H9 (cell line): ENCODE results near the gene ANKH. TPM values are rescaled to one million over a fixed set of nuclear protein-coding genes. Genes with fewer than 3 reads are reported as not detected.

ENCODE experiments used
- DNase-seq: peaks from one replicate; pipeline ENCODE4 v3.0.0-alpha.2; 2017
- H2AFZ ChIP-seq: one replicate; pipeline ENCODE4 v1.6.1; 2013; ENCODE audit warnings: mild to moderate bottlenecking, low read length, control low read depth, moderate library complexity
- H2AK5ac ChIP-seq: 2 replicates; pipeline ENCODE4 v1.6.1; 2013; ENCODE audit warnings: low read length, control low read depth, mixed read lengths; ENCODE audit not compliant: insufficient read length
- H2BK120ac ChIP-seq: one replicate; pipeline ENCODE4 v1.6.1; 2013; ENCODE audit warnings: low read depth, mild to moderate bottlenecking, low read length, control low read depth, inconsistent platforms; ENCODE audit not compliant: poor library complexity, severe bottlenecking
- H2BK12ac ChIP-seq: 2 replicates; pipeline ENCODE4 v1.6.1; 2013; ENCODE audit warnings: low read length, control low read depth, mixed read lengths, low read depth; ENCODE audit not compliant: insufficient read length
- H2BK15ac ChIP-seq: 2 replicates; pipeline ENCODE4 v1.6.1; 2013; ENCODE audit warnings: low read depth, low read length, control low read depth
- H2BK20ac ChIP-seq: one replicate; pipeline ENCODE4 v1.6.1; 2013; ENCODE audit warnings: low read depth, mild to moderate bottlenecking, low read length, control low read depth, inconsistent platforms; ENCODE audit not compliant: poor library complexity, severe bottlenecking
- H2BK5ac ChIP-seq: 2 replicates; pipeline ENCODE4 v1.6.1; 2013; ENCODE audit warnings: low read length, control low read depth, mixed read lengths; ENCODE audit not compliant: insufficient read length
- H3K14ac ChIP-seq: 2 replicates; pipeline ENCODE4 v1.6.1; 2013; ENCODE audit warnings: low read length, control low read depth; ENCODE audit not compliant: insufficient read depth
- H3K18ac ChIP-seq: 2 replicates; pipeline ENCODE4 v1.6.1; 2013; ENCODE audit warnings: low read depth, mild to moderate bottlenecking, mixed read lengths, low read length, control low read depth; ENCODE audit not compliant: insufficient read length
- H3K23ac ChIP-seq: 2 replicates; pipeline ENCODE4 v1.6.1; 2013; ENCODE audit warnings: low read length, control low read depth, mixed read lengths, low read depth; ENCODE audit not compliant: insufficient read length
- H3K23me2 ChIP-seq: 2 replicates; pipeline ENCODE4 v1.6.1; 2013; ENCODE audit warnings: low read depth, mild to moderate bottlenecking, mixed read lengths, low read length, control low read depth; ENCODE audit not compliant: insufficient read length, poor library complexity, severe bottlenecking
- H3K27ac ChIP-seq: 2 replicates; pipeline ENCODE4 v1.5.1; 2013; ENCODE audit warnings: low read length, control low read depth, mixed read lengths, low read depth; ENCODE audit not compliant: insufficient read length
- H3K27me3 ChIP-seq: 2 replicates; pipeline ENCODE4 v1.6.1; 2013; ENCODE audit warnings: low read length, control low read depth, inconsistent platforms; ENCODE audit not compliant: insufficient read depth
- H3K4ac ChIP-seq: 2 replicates; pipeline ENCODE4 v1.6.1; 2013; ENCODE audit warnings: low read depth, mild to moderate bottlenecking, control low read depth, inconsistent platforms, low read length, moderate library complexity
- H3K4me1 ChIP-seq: 2 replicates; pipeline ENCODE4 v1.6.1; 2013; ENCODE audit warnings: low read length, control low read depth, inconsistent platforms; ENCODE audit not compliant: insufficient read depth
- H3K4me2 ChIP-seq: 2 replicates; pipeline ENCODE4 v1.6.1; 2013; ENCODE audit warnings: low read length, control low read depth, mixed read lengths; ENCODE audit not compliant: insufficient read length, insufficient read depth
- H3K56ac ChIP-seq: 2 replicates; pipeline ENCODE4 v1.6.1; 2013; ENCODE audit warnings: low read depth, mild to moderate bottlenecking, mixed read lengths, low read length, control low read depth; ENCODE audit not compliant: insufficient read length
- H3K79me1 ChIP-seq: 2 replicates; pipeline ENCODE4 v1.6.1; 2013; ENCODE audit warnings: low read depth, mild to moderate bottlenecking, moderate library complexity, low read length, control low read depth, inconsistent platforms; ENCODE audit not compliant: insufficient read depth, poor library complexity, severe bottlenecking
- H3K79me2 ChIP-seq: 2 replicates; pipeline ENCODE4 v1.6.1; 2013; ENCODE audit warnings: low read length, control low read depth, inconsistent platforms; ENCODE audit not compliant: insufficient read depth
- H3K9ac ChIP-seq: 2 replicates; pipeline ENCODE4 v1.6.1; 2013; ENCODE audit warnings: low read length, control low read depth, mixed read lengths; ENCODE audit not compliant: insufficient read length; ENCODE audit errors: extremely low read depth
- H3K9me3 ChIP-seq: one replicate; pipeline ENCODE4 v1.6.1; 2013; ENCODE audit warnings: low read depth, low read length, inconsistent platforms; ENCODE audit not compliant: control insufficient read depth
- H3T11ph ChIP-seq: one replicate; pipeline ENCODE4 v1.6.1; 2013; ENCODE audit warnings: mild to moderate bottlenecking, low read length, control low read depth, inconsistent platforms
- H4K20me1 ChIP-seq: one replicate; pipeline ENCODE4 v1.6.1; 2013; ENCODE audit not compliant: control insufficient read depth, insufficient read length, insufficient read depth
- H4K5ac ChIP-seq: 2 replicates; pipeline ENCODE4 v1.6.1; 2013; ENCODE audit warnings: low read depth, mild to moderate bottlenecking, mixed read lengths, low read length, control low read depth; ENCODE audit not compliant: insufficient read length
- H4K8ac ChIP-seq: replicated peaks from 2 replicates; pipeline ENCODE4 v1.6.1; 2013; ENCODE audit warnings: low read length, control low read depth, mixed read lengths, low read depth; ENCODE audit not compliant: insufficient read length
- H4K91ac ChIP-seq: 2 replicates; pipeline ENCODE4 v1.6.1; 2013; ENCODE audit warnings: low read depth, mild to moderate bottlenecking, moderate library complexity, mixed read lengths, low read length, control low read depth; ENCODE audit not compliant: insufficient read length
- H3K27ac Mint-ChIP-seq, 3 experiments: 2 replicates in 2 of 3; 3 replicates in 1 of 3; pipeline ENCODE4 v1.8.0; 2020 to 2021; ENCODE audit warnings: mixed read lengths in 3 of 3, mild to moderate bottlenecking in 1 of 3, moderate library complexity in 1 of 3
- H3K27me3 Mint-ChIP-seq: 2 replicates; pipeline ENCODE4 v1.8.0; 2021; ENCODE audit warnings: low read depth, mild to moderate bottlenecking, moderate library complexity, mixed read lengths
- H3K36me3 Mint-ChIP-seq, 3 experiments: 2 replicates in 2 of 3; 3 replicates in 1 of 3; pipeline ENCODE4 v1.8.0; 2020 to 2021; ENCODE audit warnings: low read depth in 3 of 3, mixed read lengths in 3 of 3; ENCODE audit not compliant: insufficient read depth in 1 of 3
- H3K4me1 Mint-ChIP-seq, 2 experiments: 2 replicates each; pipeline ENCODE4 v1.8.0; 2020; ENCODE audit warnings: mixed read lengths in 2 of 2
- H3K4me3 Mint-ChIP-seq, 2 experiments: 2 replicates in 1 of 2; 3 replicates in 1 of 2; pipeline ENCODE4 v1.8.0; 2020 to 2021; ENCODE audit warnings: mild to moderate bottlenecking in 2 of 2, mixed read lengths in 2 of 2, moderate library complexity in 1 of 2
- H3K9me3 Mint-ChIP-seq, 2 experiments: 2 replicates in 1 of 2; 3 replicates in 1 of 2; pipeline ENCODE4 v1.8.0; 2020; ENCODE audit warnings: mild to moderate bottlenecking in 2 of 2, mixed read lengths in 2 of 2, moderate library complexity in 1 of 2
- CTCF ChIP-seq: fragments of 200-600 bp; sonication (generic); conservative IDR thresholded peaks from 3 replicates; pipeline ENCODE4 v1.8.0; 2021; ENCODE audit warnings: antibody characterized with exemption, mild to moderate bottlenecking
- WGBS: extraction: QIAGEN DNeasy Blood & Tissue Kit; methylation state at CpG from one replicate; pipeline ENCODE4 v1.1.7; 2013; ENCODE audit warnings: missing lambda C conversion rate, low lambda C conversion rate, mixed read lengths; ENCODE audit not compliant: insufficient read length; ENCODE audit errors: extremely low coverage; 5-methylcytosine and 5-hydroxymethylcytosine counted together
- total RNA-seq: library from RNA; stranded (reverse); gene quantifications from 2 replicates; pipeline ENCODE4 v1.2.1, GENCODE V29; 2021

Gene ANKH
- total RNA-seq, 1 experiment from 2014 or later: 9.6 TPM

GRCh38 chr5:14716755-14717752, 154.5 kb downstream of the ANKH start:
- no peak overlapping the region for H3T11ph ChIP-seq
- Mint-ChIP-seq H3K9me3 (peaks cover 7 to 35% of the 10 kb centered on the region in 2 experiments), H3K36me3 (peaks cover 17 to 54% (median 37%) of the 10 kb centered on the region in 3 experiments; a peak in 6 of 7 replicates), H3K4me3 (no peak overlapping the region), H3K27me3 (no peaks in the 10 kb centered on the region), H3K27ac (no peak overlapping the region), H3K4me1 (peaks cover 0 to 2% of the 10 kb centered on the region in 2 experiments; a peak in 1 of 4 replicates)
- H3K4me1 ChIP-seq: no peaks in the 10 kb centered on the region
- H3K79me1 ChIP-seq: no peaks in the 10 kb centered on the region
- no peaks in the 10 kb centered on the region for H4K20me1 ChIP-seq
- no peak overlapping the region for H2BK5ac ChIP-seq
- no peak overlapping the region for H2AK5ac ChIP-seq
- no peaks in the 10 kb centered on the region for H3K23me2 ChIP-seq
- H4K91ac ChIP-seq: no peak overlapping the region
- no peak overlapping the region for H4K8ac ChIP-seq
- H2AFZ ChIP-seq: no peak overlapping the region
- H3K9me3 ChIP-seq: no peaks in the 10 kb centered on the region
- no peak overlapping the region for H3K27ac ChIP-seq
- H3K4me2 ChIP-seq: no peak overlapping the region
- no peak for TF ChIP-seq CTCF
- no peak overlapping the region for H3K14ac ChIP-seq
- WGBS: no CpG with 5 or more reads among the region's 13 CpGs
- no peak overlapping the region for H3K56ac ChIP-seq
- no peak overlapping the region for H3K23ac ChIP-seq
- H2BK12ac ChIP-seq: no peak overlapping the region
- H3K79me2 ChIP-seq: no peaks in the 10 kb centered on the region
- no peak overlapping the region for H3K18ac ChIP-seq
- no peak overlapping the region for H2BK15ac ChIP-seq
- H2BK120ac ChIP-seq: no peak overlapping the region
- H3K27me3 ChIP-seq: no peaks in the 10 kb centered on the region
- H3K9ac ChIP-seq: no peak overlapping the region
- H2BK20ac ChIP-seq: no peak overlapping the region
- no peak for DNase-seq
- no peak overlapping the region for H4K5ac ChIP-seq
- no peak overlapping the region for H3K4ac ChIP-seq
